Nephron (organoid): Measurements from ENCODE around the gene SLC35E3.

Source experiments
- H3K27ac Mint-ChIP-seq, 3 experiments: 2 replicates each; pipeline ENCODE4 v1.8.0; 2020; ENCODE audit warnings: mixed read lengths in 3 of 3, mild to moderate bottlenecking in 2 of 3, moderate library complexity in 1 of 3
- H3K27me3 Mint-ChIP-seq: 2 replicates; pipeline ENCODE4 v1.8.0; 2021; ENCODE audit warnings: low read depth, mild to moderate bottlenecking, moderate library complexity, mixed read lengths
- H3K36me3 Mint-ChIP-seq: 2 replicates; pipeline ENCODE4 v1.8.0; 2020; ENCODE audit warnings: low read depth, mixed read lengths
- H3K4me1 Mint-ChIP-seq: 2 replicates; pipeline ENCODE4 v1.8.0; 2020; ENCODE audit warnings: mixed read lengths
- H3K4me3 Mint-ChIP-seq, 3 experiments: 2 replicates each; pipeline ENCODE4 v1.8.0; 2020; ENCODE audit warnings: mild to moderate bottlenecking in 3 of 3, mixed read lengths in 3 of 3, moderate library complexity in 2 of 3
- H3K9me3 Mint-ChIP-seq: 2 replicates; pipeline ENCODE4 v1.8.0; 2020; ENCODE audit warnings: mixed read lengths
- CTCF ChIP-seq, 3 experiments: fragments of 200-600 bp; sonication (generic); IDR thresholded peaks; one replicate each; pipeline ENCODE4 v1.5.0; 2021; ENCODE audit warnings: antibody characterized with exemption in 3 of 3; ENCODE audit not compliant: unreplicated experiment in 3 of 3

The SLC35E3 gene

DNA sequence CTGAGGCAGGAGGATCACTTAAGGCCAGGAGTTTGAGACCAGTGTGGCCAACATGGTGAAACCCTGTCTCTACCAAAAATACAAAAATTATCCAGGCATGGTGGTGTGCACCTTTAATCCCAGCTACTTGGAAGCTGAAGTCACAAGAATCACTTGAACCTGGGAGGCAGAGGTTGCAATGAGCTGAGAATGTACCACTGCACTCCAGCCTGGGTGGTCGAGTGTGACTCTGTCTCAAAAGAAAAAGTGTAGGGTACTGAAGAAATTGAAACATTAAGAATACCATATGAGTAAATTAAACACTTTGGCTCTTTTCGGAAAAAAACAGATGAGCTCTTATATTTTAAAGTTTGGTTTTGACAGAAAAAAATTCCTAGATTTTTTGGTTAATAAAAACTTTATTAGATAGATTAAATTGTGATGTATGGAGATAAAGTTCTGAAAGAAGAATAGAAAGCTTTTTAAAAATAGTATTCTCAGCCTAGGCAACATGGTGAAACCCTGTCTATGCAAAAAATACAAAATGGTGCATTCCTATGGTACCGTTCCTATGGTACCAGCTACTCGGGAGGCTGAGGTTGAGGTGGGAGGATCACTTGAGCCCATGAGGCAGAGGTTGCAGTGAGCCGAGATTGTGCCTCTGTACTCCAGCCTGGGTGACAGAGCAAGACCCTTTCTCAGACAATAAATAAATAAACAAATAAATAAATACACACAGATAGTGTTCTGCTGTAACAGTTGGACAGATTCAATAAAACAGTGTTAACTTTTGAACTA is 82.1 kb downstream of the SLC35E3 start:
- no peak for TF ChIP-seq CTCF (IDR thresholded peaks at IDR 0.05; ENCODE audit: unreplicated experiment in 3 of 3)
- Mint-ChIP-seq H3K27me3 (no peaks in the 10 kb centered on the region), H3K27ac (no peak overlapping the region), H3K4me1 (no peaks in the 10 kb centered on the region), H3K4me3 (no peak overlapping the region), H3K9me3 (no peaks in the 10 kb centered on the region), H3K36me3 (peaks cover 65% of the 10 kb centered on the region)

DNA sequence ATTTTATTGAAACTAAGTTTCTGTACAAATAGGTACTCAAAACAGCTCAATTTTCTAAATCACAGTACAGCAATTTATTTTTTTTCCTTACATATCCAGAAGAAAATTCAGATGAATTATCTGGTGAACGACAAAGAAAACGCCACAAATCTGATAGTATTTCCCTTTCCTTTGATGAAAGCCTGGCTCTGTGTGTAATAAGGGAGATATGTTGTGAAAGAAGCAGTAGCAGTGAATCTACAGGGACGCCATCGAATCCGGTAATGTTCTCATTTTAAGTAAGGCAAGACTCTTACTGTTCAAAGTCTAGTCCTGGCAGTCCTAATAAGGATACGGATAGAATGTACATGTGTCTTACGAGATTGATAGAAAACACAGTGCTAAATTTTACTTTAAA is 82.7 kb downstream of the SLC35E3 start:
- Mint-ChIP-seq H3K27me3 (no peaks in the 10 kb centered on the region), H3K36me3 (peaks cover 61% of the 10 kb centered on the region), H3K9me3 (no peaks in the 10 kb centered on the region), H3K4me3 (no peak overlapping the region), H3K4me1 (no peaks in the 10 kb centered on the region), H3K27ac (no peak overlapping the region)
- no peak for TF ChIP-seq CTCF (IDR thresholded peaks at IDR 0.05; ENCODE audit: unreplicated experiment in 3 of 3)
